HepG2 (cell line): ENCODE data around the gene SH3BP5. TPM values are rescaled to one million over a fixed set of nuclear protein-coding genes. Genes with fewer than 3 reads are reported as not detected.

Experiments used
- FOXA1 ChIP-seq, 2 experiments: fragments of 450-650 bp in 1 of 2; sonication (generic) in 1 of 2; formaldehyde crosslinking in 1 of 2; IDR thresholded peaks; 2 replicates each; pipeline versions ENCODE4 v1.4.0 to v1.6.1; 2016 to 2020; ENCODE audit warnings: missing genetic modification reagents in 1 of 2
- FOXA3 ChIP-seq: IDR thresholded peaks from 2 replicates; pipeline ENCODE4 v1.6.1; 2016; ENCODE audit warnings: missing genetic modification reagents, missing compliant biosample characterization
- HDAC1 ChIP-seq: sonication (generic); formaldehyde crosslinking; IDR thresholded peaks from 2 replicates; pipeline ENCODE4 v1.5.1; 2020; ENCODE audit warnings: mild to moderate bottlenecking, missing genetic modification reagents
- HDAC2 ChIP-seq: sonication (generic); formaldehyde crosslinking; IDR thresholded peaks from 2 replicates; pipeline ENCODE4 v1.4.0; 2020; ENCODE audit warnings: missing genetic modification reagents
- NAIF1 ChIP-seq: sonication (generic); formaldehyde crosslinking; IDR thresholded peaks from 2 replicates; pipeline ENCODE4 v1.5.0; 2020; ENCODE audit warnings: mild to moderate bottlenecking, missing genetic modification reagents, borderline replicate concordance
- SOX13 ChIP-seq, 3 experiments: fragments of 450-650 bp in 1 of 3; sonication (generic) in 1 of 3; formaldehyde crosslinking in 1 of 3; IDR thresholded peaks in 2 of 3; conservative IDR thresholded peaks in 1 of 3; 2 replicates each; pipeline versions ENCODE4 v1.5.0 to v1.6.1; 2016 to 2020; ENCODE audit warnings: antibody characterized with exemption in 1 of 3, mild to moderate bottlenecking in 1 of 3, missing compliant biosample characterization in 1 of 3, missing genetic modification reagents in 1 of 3, moderate library complexity in 1 of 3
- ZBTB21 ChIP-seq: sonication (generic); formaldehyde crosslinking; IDR thresholded peaks from 2 replicates; pipeline ENCODE4 v1.4.0; 2020; ENCODE audit warnings: missing genetic modification reagents
- ZNF431 ChIP-seq: sonication (generic); formaldehyde crosslinking; IDR thresholded peaks from 2 replicates; pipeline ENCODE4 v1.9.0; 2022; ENCODE audit warnings: missing genetic modification reagents, low read depth, mild to moderate bottlenecking, borderline replicate concordance
- ZSCAN12 ChIP-seq: sonication (generic); formaldehyde crosslinking; IDR thresholded peaks from 2 replicates; pipeline ENCODE4 v1.9.0; 2021; ENCODE audit warnings: mild to moderate bottlenecking, missing genetic modification reagents
- polyA plus RNA-seq, 8 experiments: library from polyadenylated mRNA; depleted of rRNA in 3 of 8; stranded (reverse) in 7 of 8; unstranded in 1 of 8; fragments of >200 nt; fragmentation: Illumina TruSeq in 4 of 8; extraction: Trizol in 4 of 8; gene quantifications; 2 replicates each; pipeline versions ENCODE4 v1.2.1 to v1.2.3, GENCODE V29; 2011 to 2016; ENCODE audit warnings: low read depth in 4 of 8, missing spikeins in 1 of 8, mixed read lengths in 1 of 8; ENCODE audit not compliant: insufficient read depth in 1 of 8
- total RNA-seq, 5 experiments: library from RNA; depleted of rRNA; stranded (reverse); fragments of >200 nt; fragmentation: Illumina TruSeq; extraction: Trizol; gene quantifications; 2 replicates each; pipeline ENCODE4 v1.2.3, GENCODE V29; 2016; ENCODE audit warnings: low read depth in 1 of 5
- TF ChIP-seq, protein P1 (sequence below): sonication (generic); formaldehyde crosslinking; IDR thresholded peaks from 2 replicates; pipeline ENCODE4 v1.5.1; 2020; ENCODE audit warnings: missing genetic modification reagents, mild to moderate bottlenecking, borderline replicate concordance
- TF ChIP-seq, protein P2 (sequence below): sonication (generic); formaldehyde crosslinking; IDR thresholded peaks from 2 replicates; pipeline ENCODE4 v1.4.0; 2020; ENCODE audit warnings: mild to moderate bottlenecking, missing genetic modification reagents
- TF ChIP-seq, protein P3 (sequence below): IDR thresholded peaks from 2 replicates; pipeline ENCODE4 v1.4.0; 2020; ENCODE audit warnings: mild to moderate bottlenecking, missing genetic modification reagents
- TF ChIP-seq, protein P4 (sequence below): sonication (generic); formaldehyde crosslinking; IDR thresholded peaks from 2 replicates; pipeline ENCODE4 v1.8.1; 2023; ENCODE audit warnings: mild to moderate bottlenecking, missing genetic modification reagents

SH3BP5 gene
- total and polyA plus RNA-seq, 2 of the 13 experiments (the other 11 are each of a cell fraction or from before 2014, with no cell fraction given), result 0.09 to 0.16 TPM

DNA sequence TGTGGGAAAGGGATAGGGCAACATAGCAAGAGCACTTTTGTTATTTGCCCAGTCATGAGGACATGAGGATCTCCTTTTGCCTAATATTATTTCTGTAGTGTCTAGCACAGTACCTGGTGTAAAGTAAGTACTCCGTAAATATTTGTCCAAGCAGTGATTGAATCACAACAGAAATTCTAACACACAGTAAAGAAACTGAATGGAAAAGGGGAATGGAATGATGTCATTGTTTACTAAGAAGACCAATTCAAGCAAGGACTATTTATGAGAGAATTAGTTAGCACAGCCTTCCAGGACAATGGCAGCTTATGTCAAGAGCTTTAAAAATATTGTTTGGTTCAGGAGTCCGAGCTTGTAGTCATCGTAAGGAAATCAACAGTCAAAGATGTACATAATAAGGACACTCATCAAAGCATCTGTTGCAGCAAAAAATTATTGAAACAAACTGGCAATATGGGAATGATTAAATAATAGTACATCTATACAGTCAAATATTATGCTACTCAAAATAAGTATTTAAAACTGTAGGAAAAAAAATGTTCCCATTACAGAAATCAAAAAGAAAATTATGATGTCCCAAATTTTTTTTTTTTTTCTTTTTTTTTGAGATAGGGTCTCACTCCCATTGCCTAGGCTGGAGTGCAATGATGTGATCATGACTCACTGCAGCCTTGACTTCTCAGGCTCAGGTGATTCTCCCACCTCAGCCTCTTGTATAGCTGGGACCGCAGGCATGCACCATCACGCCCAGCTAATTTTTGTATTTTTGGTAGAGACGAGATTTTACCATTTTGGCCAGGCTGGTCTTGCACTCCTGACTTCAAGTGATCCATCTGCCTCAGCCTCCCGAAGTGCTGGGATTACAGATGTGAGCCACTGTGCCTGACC, 108.5 kb downstream of the SH3BP5 start (continued):
- TF ChIP-seq, protein P1, sequence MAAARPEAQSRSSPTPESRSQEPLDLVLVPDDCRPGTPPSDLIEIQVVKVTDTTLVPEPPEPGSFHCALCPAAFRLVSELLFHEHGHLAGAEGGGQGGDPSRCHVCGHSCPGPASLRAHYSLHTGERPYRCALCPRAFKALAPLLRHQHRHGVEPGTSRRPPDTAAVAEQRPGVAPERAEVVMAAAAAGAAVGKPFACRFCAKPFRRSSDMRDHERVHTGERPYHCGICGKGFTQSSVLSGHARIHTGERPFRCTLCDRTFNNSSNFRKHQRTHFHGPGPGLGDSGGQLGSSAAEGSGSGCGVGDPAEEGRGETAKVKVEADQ (CRISPR knock-in tag), result no peak
- TF ChIP-seq, protein P2, sequence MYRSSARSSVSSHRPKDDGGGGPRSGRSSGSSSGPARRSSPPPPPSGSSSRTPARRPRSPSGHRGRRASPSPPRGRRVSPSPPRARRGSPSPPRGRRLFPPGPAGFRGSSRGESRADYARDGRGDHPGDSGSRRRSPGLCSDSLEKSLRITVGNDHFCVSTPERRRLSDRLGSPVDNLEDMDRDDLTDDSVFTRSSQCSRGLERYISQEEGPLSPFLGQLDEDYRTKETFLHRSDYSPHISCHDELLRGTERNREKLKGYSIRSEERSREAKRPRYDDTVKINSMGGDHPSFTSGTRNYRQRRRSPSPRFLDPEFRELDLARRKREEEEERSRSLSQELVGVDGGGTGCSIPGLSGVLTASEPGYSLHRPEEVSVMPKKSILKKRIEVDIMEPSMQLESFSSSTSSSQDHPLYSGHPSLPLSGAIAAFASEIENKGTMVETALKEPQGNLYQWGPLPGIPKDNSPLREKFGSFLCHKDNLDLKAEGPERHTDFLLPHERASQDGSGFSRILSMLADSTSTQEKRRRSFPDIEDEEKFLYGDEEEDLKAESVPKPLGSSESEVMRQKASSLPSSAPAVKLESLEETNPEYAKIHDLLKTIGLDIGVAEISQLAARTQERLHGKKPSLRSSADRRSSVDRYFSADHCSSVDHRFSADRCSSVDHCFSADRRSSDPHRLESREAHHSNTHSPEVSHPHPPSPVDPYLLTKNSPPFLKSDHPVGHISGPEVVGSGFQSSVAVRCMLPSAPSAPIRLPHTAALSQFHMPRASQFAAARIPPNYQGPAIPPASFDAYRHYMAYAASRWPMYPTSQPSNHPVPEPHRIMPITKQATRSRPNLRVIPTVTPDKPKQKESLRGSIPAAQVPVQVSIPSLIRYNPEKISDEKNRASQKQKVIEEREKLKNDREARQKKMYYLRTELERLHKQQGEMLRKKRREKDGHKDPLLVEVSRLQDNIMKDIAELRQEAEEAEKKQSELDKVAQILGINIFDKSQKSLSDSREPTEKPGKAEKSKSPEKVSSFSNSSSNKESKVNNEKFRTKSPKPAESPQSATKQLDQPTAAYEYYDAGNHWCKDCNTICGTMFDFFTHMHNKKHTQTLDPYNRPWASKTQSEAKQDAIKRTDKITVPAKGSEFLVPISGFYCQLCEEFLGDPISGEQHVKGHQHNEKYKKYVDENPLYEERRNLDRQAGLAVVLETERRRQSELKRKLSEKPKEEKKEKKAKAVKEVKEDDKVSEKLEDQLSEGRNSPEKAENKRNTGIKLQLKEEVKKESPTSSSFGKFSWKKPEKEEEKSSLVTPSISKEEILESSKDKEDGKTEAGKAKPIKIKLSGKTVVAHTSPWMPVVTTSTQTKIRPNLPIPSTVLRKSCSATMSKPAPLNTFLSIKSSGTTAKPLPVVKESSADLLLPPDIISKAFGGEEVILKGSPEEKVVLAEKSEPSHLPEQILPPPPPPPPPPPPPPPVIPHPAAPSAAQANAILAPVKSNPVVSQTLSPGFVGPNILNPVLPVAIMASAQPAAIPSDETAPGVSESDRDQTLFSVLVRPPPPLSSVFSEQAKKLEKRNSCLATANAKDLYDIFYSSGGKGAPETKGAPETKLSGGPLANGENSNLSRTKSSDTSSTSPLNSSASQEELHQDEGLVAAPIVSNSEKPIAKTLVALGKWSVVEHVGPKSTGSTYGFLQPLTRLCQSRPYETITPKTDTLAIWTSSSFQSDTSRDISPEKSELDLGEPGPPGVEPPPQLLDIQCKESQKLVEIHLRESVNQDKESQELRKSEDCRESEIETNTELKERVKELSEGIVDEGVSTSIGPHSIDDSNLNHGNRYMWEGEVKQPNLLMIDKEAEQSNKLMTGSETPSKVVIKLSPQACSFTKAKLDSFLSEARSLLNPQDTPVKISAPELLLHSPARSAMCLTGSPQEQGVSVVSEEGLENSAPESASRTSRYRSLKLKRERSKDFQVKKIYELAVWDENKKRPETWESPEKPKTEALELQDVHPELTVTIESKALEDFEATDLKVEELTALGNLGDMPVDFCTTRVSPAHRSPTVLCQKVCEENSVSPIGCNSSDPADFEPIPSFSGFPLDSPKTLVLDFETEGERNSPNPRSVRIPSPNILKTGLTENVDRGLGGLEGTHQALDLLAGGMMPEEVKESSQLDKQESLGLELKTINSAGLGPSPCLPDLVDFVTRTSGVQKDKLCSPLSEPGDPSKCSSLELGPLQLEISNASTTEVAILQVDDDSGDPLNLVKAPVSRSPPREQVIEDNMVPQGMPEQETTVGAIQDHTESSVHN, result no peak
- TF ChIP-seq ZSCAN12 (CRISPR knock-in tag) (no peak), FOXA3 (CRISPR knock-in tag) (peak; percentile 74), FOXA1 (IDR thresholded peaks at IDR 0.05) (no peak), FOXA1 (CRISPR knock-in tag; IDR thresholded peaks at IDR 0.05) (peak; percentile 45; the same call in 1 of the 2 replicates), ZNF431 (CRISPR knock-in tag) (no peak), NAIF1 (CRISPR knock-in tag) (no peak), HDAC1 (CRISPR knock-in tag) (0 out of 2 replicates have a peak, but pooled peaks have one; percentile 24), ZBTB21 (CRISPR knock-in tag) (no peak), SOX13 (IDR thresholded peaks at IDR 0.05) (no peak), SOX13 (CRISPR knock-in tag; conservative IDR thresholded peaks at IDR 0.05 in 1 of 2, IDR thresholded peaks at IDR 0.05 in 1 of 2) (peak in 1 of 2 experiments; percentile 59; a peak in 2 of 4 replicates), HDAC2 (CRISPR knock-in tag) (0 out of 2 replicates have a peak, but pooled peaks have one; percentile 52)
- TF ChIP-seq, protein P3, sequence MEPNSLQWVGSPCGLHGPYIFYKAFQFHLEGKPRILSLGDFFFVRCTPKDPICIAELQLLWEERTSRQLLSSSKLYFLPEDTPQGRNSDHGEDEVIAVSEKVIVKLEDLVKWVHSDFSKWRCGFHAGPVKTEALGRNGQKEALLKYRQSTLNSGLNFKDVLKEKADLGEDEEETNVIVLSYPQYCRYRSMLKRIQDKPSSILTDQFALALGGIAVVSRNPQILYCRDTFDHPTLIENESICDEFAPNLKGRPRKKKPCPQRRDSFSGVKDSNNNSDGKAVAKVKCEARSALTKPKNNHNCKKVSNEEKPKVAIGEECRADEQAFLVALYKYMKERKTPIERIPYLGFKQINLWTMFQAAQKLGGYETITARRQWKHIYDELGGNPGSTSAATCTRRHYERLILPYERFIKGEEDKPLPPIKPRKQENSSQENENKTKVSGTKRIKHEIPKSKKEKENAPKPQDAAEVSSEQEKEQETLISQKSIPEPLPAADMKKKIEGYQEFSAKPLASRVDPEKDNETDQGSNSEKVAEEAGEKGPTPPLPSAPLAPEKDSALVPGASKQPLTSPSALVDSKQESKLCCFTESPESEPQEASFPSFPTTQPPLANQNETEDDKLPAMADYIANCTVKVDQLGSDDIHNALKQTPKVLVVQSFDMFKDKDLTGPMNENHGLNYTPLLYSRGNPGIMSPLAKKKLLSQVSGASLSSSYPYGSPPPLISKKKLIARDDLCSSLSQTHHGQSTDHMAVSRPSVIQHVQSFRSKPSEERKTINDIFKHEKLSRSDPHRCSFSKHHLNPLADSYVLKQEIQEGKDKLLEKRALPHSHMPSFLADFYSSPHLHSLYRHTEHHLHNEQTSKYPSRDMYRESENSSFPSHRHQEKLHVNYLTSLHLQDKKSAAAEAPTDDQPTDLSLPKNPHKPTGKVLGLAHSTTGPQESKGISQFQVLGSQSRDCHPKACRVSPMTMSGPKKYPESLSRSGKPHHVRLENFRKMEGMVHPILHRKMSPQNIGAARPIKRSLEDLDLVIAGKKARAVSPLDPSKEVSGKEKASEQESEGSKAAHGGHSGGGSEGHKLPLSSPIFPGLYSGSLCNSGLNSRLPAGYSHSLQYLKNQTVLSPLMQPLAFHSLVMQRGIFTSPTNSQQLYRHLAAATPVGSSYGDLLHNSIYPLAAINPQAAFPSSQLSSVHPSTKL (CRISPR knock-in tag), result peak; percentile 72
- TF ChIP-seq, protein P4, sequence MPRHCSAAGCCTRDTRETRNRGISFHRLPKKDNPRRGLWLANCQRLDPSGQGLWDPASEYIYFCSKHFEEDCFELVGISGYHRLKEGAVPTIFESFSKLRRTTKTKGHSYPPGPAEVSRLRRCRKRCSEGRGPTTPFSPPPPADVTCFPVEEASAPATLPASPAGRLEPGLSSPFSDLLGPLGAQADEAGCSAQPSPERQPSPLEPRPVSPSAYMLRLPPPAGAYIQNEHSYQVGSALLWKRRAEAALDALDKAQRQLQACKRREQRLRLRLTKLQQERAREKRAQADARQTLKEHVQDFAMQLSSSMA (CRISPR knock-in tag), result no peak
